Spleen (tissue), 7 donors: Measurements from ENCODE around the gene MICAL2.

ENCODE experiments used
- POLR2A ChIP-seq, 3 donors: fragments of 450-650 bp; IDR thresholded peaks; one replicate each; pipeline ENCODE4 v1.5.1; 2017; ENCODE audit warnings: antibody characterized with exemption in 3 of 3, mild to moderate bottlenecking in 1 of 3
- TF ChIP-seq, protein P1 (sequence below), 11 experiments: fragments of 200-600 bp in 7 of 11; fragments of 450-650 bp in 4 of 11; sonication (generic) in 4 of 11; IDR thresholded peaks in 8 of 11; conservative IDR thresholded peaks in 3 of 11; 1 replicate in 7 of 11; 2 replicates in 4 of 11; pipeline versions ENCODE4 v1.4.0 to v1.8.0; 2016 to 2021; ENCODE audit warnings: antibody characterized with exemption in 11 of 11, inconsistent platforms in 4 of 11, mild to moderate bottlenecking in 1 of 11
- donor health status: DM: no; HTN: no; CAD: no; lungs with moderate emphysema.
- donor health status: DM: no; HTN: no; CAD: no.
- donor health status: DM: no; HTN: no; CAD: no.

DNA sequence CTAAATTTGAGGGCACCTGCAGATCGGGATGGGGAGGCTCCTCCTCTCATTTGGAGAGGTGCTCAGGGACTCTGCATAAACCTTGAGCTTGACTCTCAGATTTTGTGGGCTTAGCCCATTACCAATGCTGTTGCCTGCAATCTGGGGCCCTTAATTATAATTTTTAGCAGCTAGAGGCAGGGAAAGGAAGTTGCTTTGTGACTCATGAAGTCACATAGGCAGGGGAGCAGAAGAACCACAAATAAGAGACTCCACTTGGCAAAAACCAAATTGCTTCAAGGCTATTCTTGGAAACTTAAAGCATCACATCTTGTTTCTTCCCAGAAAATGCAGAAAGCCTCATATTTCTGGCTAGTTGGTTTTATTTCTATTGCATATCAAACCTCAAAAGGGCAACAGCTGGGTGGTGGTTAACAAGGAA, 46.9 kb downstream of the MICAL2 start:
- TF ChIP-seq POLR2A (IDR thresholded peaks at IDR 0.05), result no peak
- TF ChIP-seq, protein P1, sequence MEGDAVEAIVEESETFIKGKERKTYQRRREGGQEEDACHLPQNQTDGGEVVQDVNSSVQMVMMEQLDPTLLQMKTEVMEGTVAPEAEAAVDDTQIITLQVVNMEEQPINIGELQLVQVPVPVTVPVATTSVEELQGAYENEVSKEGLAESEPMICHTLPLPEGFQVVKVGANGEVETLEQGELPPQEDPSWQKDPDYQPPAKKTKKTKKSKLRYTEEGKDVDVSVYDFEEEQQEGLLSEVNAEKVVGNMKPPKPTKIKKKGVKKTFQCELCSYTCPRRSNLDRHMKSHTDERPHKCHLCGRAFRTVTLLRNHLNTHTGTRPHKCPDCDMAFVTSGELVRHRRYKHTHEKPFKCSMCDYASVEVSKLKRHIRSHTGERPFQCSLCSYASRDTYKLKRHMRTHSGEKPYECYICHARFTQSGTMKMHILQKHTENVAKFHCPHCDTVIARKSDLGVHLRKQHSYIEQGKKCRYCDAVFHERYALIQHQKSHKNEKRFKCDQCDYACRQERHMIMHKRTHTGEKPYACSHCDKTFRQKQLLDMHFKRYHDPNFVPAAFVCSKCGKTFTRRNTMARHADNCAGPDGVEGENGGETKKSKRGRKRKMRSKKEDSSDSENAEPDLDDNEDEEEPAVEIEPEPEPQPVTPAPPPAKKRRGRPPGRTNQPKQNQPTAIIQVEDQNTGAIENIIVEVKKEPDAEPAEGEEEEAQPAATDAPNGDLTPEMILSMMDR (IDR thresholded peaks at IDR 0.05 in 8 of 11, conservative IDR thresholded peaks at IDR 0.05 in 3 of 11), result no peak
